ENCODE results near the gene RBM42. TPM values are rescaled to one million over a fixed set of nuclear protein-coding genes. Genes with fewer than 3 reads are reported as not detected.

Gene RBM42
- 12.1 and 19.6 TPM in 2 replicates for total RNA-seq (2011; cell fraction: chromatin; rRNA removed; ENCODE audit: low replicate concordance)
- total RNA-seq (2011; cell fraction: nucleolus; rRNA removed), result 19.0 and 21.1 TPM in 2 replicates
- 19.6 and 26.1 TPM in 2 replicates for total RNA-seq (2011; cell fraction: nucleoplasm; rRNA removed)
- total RNA-seq (2014; rRNA removed), result 132 and 171 TPM in 2 replicates
- 12.7 and 20.7 TPM in 2 replicates for total RNA-seq (2014; rRNA removed; fragmentation: Illumina TruSeq; extraction: Trizol)
- total RNA-seq (2015; rRNA removed; fragmentation: Illumina TruSeq; extraction: Trizol), result 46.4 and 51.5 TPM in 2 replicates
- total RNA-seq (2021), result 145 and 149 TPM in 2 replicates
- 31.8 and 46.6 TPM in 2 replicates for polyA plus RNA-seq (2011; rRNA removed)
- polyA plus RNA-seq (2011; cell fraction: cytosol; rRNA removed), result 50.1 and 125 TPM in 2 replicates
- polyA plus RNA-seq (2011; cell fraction: nucleus; rRNA removed), result 21.3 and 28.1 TPM in 2 replicates
- 85.2 and 92.8 TPM in 2 replicates for polyA plus RNA-seq (2012)
- polyA plus RNA-seq (2014; fragmentation: Illumina TruSeq; extraction: Trizol), result 32.4 and 69.0 TPM in 2 replicates
- polyA plus RNA-seq (2014; fragmentation: Nextera tagmentation; extraction: Ambion mirVana), result 1 to 10 TPM; 5.7 to 8.2 TPM
- 96.7 and 123 TPM in 2 replicates for polyA plus RNA-seq (2014; rRNA removed)
- 13.3 and 15.7 TPM in 2 replicates for polyA minus RNA-seq (2011; rRNA and poly(A)+ RNA removed)
- 37.6 and 41.4 TPM in 2 replicates for polyA minus RNA-seq (2011; cell fraction: cytosol; rRNA and poly(A)+ RNA removed)
- 4.6 and 7.0 TPM in 2 replicates for polyA minus RNA-seq (2011; cell fraction: nucleus; rRNA and poly(A)+ RNA removed)
- Bru-seq, nascent RNA, result percentile 79 among the genes with signal in this experiment
- BruChase-seq, experiment 1, labeled RNA remaining after a 2-hour chase, result percentile 72 among the genes with signal in this experiment
- BruChase-seq, experiment 2, labeled RNA remaining after a 6-hour chase, result percentile 79 among the genes with signal in this experiment
- long read RNA-seq, experiment 1, transcript RBM42-202 (5 exons, 771 nt), result minor isoform, 5 of 631 reads
- long read RNA-seq, experiment 1, transcript RBM42-203 (9 exons, 1,609 nt), result minor isoform, 6 of 631 reads
- long read RNA-seq, experiment 1, transcript RBM42-201 (10 exons, 1,680 nt), result major isoform, 195 of 631 reads
- long read RNA-seq, experiment 1, partial matches to known transcripts, result 175 of 631 reads
- long read RNA-seq, experiment 1, other reads (novel, unspliced or antisense), result 247 of 631 reads
- long read RNA-seq, experiment 2, transcript RBM42-201 (10 exons, 1,680 nt), result major isoform, 63 of 167 reads
- long read RNA-seq, experiment 2, transcript RBM42-203 (9 exons, 1,609 nt), result minor isoform, 7 of 167 reads
- long read RNA-seq, experiment 2, partial matches to known transcripts, result 30 of 167 reads
- long read RNA-seq, experiment 2, other reads (novel, unspliced or antisense), result 61 of 167 reads
- long read RNA-seq, experiment 3, transcript RBM42-201 (10 exons, 1,680 nt), result major isoform, 51 of 138 reads
- long read RNA-seq, experiment 3, partial matches to known transcripts, result 3 of 138 reads
- long read RNA-seq, experiment 3, other reads (novel, unspliced or antisense), result 79 of 138 reads

- no peaks in the 10 kb centered on the region for H3K9me1 ChIP-seq (ENCODE audit: control insufficient read depth, insufficient read depth, low read length)
- no peaks in the 10 kb centered on the region for H3K9me3 ChIP-seq (replicated peaks; ENCODE audit: control insufficient read depth, insufficient read depth, low read depth, low read length)
- peaks cover 10% of the 10 kb centered on the region for H3K79me2 ChIP-seq (ENCODE audit: control insufficient read depth, insufficient read depth, low read length)
- POLR2A ChIA-PET, result interaction anchor here (0.6 to 1.0 kb wide), 2 partner anchors 20 to 28 kb away, joined by 3 read pairs; no protein-coding TSS in a partner anchor
- no peaks in the 10 kb centered on the region for H3K27me3 ChIP-seq (ENCODE audit: control insufficient read depth in 2 of 2, insufficient read depth in 2 of 2, low read length in 2 of 2)
- WGBS (ENCODE audit: insufficient coverage, low coverage, missing lambda C conversion rate), result under 1% methylated on average over 42 of the region's 56 CpGs
- CTCF ChIA-PET (ENCODE audit: low intra/inter-chr PET ratio), result no interaction called here
- BruUV-seq (replicated peaks), result no TSS peak
- intact Hi-C loops (cut with micrococcal nuclease) (no loop called here), in situ Hi-C loops (cut with MboI) (no loop called here)
- FAIRE-seq, result peak; percentile 100
- peaks cover 36% of the 10 kb centered on the region; the same call in 2 of the 3 replicates for H3K36me3 ChIP-seq (ENCODE audit: control insufficient read depth, insufficient read depth, low read length)
- ATAC-seq, result peak; percentile 100
- H3K4me3 ChIP-seq, result peak within 1 kb of the TSS; percentile 100
- H3K9ac ChIP-seq (ENCODE audit: insufficient read depth in 1 of 2, low read depth in 2 of 2, low read length in 2 of 2), result peak within 1 kb of the TSS; percentile 93 to 99
- no peaks in the 10 kb centered on the region for H4K20me1 ChIP-seq (replicated peaks; ENCODE audit: control insufficient read depth, insufficient read depth, low read length)
- peak within 1 kb of the TSS; percentile 99 for H3K4me2 ChIP-seq (ENCODE audit: insufficient read depth, low read length)
- H2AFZ ChIP-seq (ENCODE audit: low read depth, low read length), result peak within 1 kb of the TSS; percentile 86
- peak within 1 kb of the TSS; percentile 70 for H3K27ac ChIP-seq (ENCODE audit: extremely low read depth, low read depth, low read length)
- peaks cover 4 to 20% of the 10 kb centered on the region in 2 experiments; a peak in 3 of 5 replicates for H3K4me1 ChIP-seq (replicated peaks in 1 of 2; ENCODE audit: control insufficient read depth in 2 of 2, insufficient read depth in 2 of 2, low read length in 2 of 2)
- DNase-seq (ENCODE audit: extremely low read depth in 1 of 4, low spot score in 3 of 4), result peak; percentile 97 to 99 (median 98)
- TF ChIP-seq, protein P1, sequence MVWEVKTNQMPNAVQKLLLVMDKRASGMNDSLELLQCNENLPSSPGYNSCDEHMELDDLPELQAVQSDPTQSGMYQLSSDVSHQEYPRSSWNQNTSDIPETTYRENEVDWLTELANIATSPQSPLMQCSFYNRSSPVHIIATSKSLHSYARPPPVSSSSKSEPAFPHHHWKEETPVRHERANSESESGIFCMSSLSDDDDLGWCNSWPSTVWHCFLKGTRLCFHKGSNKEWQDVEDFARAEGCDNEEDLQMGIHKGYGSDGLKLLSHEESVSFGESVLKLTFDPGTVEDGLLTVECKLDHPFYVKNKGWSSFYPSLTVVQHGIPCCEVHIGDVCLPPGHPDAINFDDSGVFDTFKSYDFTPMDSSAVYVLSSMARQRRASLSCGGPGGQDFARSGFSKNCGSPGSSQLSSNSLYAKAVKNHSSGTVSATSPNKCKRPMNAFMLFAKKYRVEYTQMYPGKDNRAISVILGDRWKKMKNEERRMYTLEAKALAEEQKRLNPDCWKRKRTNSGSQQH (CRISPR knock-in tag; IDR thresholded peaks at IDR 0.05), result no peak
- TF ChIP-seq COPS2 (conservative IDR thresholded peaks at IDR 0.05), result no peak
- peak; percentile 86 for TF ChIP-seq CHD2 (IDR thresholded peaks at IDR 0.05; ENCODE audit: low read depth, low read length)
- TF ChIP-seq CREB1 (IDR thresholded peaks at IDR 0.05), result peak; percentile 100
- peak; percentile 100 for TF ChIP-seq CREB1 (CRISPR knock-in tag; IDR thresholded peaks at IDR 0.05)
- TF ChIP-seq, protein P2, sequence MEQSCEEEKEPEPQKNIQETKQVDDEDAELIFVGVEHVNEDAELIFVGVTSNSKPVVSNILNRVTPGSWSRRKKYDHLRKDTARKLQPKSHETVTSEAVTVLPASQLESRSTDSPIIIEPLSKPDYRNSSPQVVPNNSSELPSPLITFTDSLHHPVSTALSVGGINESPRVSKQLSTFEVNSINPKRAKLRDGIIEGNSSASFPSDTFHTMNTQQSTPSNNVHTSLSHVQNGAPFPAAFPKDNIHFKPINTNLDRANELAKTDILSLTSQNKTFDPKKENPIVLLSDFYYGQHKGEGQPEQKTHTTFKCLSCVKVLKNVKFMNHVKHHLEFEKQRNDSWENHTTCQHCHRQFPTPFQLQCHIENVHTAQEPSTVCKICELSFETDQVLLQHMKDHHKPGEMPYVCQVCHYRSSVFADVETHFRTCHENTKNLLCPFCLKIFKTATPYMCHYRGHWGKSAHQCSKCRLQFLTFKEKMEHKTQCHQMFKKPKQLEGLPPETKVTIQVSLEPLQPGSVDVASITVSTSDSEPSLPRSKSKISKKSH (CRISPR knock-in tag; IDR thresholded peaks at IDR 0.05), result no peak
- TF ChIP-seq ELK1 (CRISPR knock-in tag; IDR thresholded peaks at IDR 0.05), result no peak
- TF ChIP-seq TBL1XR1 (IDR thresholded peaks at IDR 0.05; ENCODE audit: low read length in 2 of 2), result peak in 1 of 2 experiments; percentile 100; a peak in 2 of 4 replicates
- TF ChIP-seq FOXK1 (CRISPR knock-in tag; IDR thresholded peaks at IDR 0.05; ENCODE audit: borderline replicate concordance), result 0 out of 2 replicates have a peak, but pooled peaks have one; percentile 74
Measured at GRCh38 chr19:35628565-35629331, at the start of gene RBM42. Gene RBM42, plus strand, starts transcription at chr19:35629036. Its CDS starts 118 bp downstream, at chr19:35629154.

Data from K562 (cell line).